Sciatic nerve (tissue), 2 donors: ENCODE measurements around the gene TRPV6. TPM values are rescaled to one million over a fixed set of nuclear protein-coding genes. Genes with fewer than 3 reads are reported as not detected.

Experiments used
- ATAC-seq: fragments of 200-7000 bp; cut with Tn5 transposase; one replicate; pipeline ENCODE4 v1.9.1; 2020; ENCODE audit warnings: mild to moderate bottlenecking, moderate library complexity
- DNase-seq: peaks from one replicate; pipeline ENCODE4 v3.0.0-alpha.2; 2020; ENCODE audit warnings: low spot score
- intact Hi-C: fragments of 100-400 bp; cut with DNase I; formaldehyde crosslinking; loops from one replicate; pipeline ENCODE4 v1.14.2; 2022
- total RNA-seq: library from RNA; stranded (reverse); fragmentation: NEBNext Ultra II Directional; extraction: Animal tissue kit (Norgen Biotek cat#: 25700); gene quantifications from one replicate; pipeline ENCODE4 v1.2.1, GENCODE V29; 2021
- donor health status: DM: no; HTN: no; CAD: no.
- donor health status: DM: no; HTN: no; CAD: no.

TRPV6 gene
- total RNA-seq, 1 donor from 2014 or later, result 0.40 TPM

DNA sequence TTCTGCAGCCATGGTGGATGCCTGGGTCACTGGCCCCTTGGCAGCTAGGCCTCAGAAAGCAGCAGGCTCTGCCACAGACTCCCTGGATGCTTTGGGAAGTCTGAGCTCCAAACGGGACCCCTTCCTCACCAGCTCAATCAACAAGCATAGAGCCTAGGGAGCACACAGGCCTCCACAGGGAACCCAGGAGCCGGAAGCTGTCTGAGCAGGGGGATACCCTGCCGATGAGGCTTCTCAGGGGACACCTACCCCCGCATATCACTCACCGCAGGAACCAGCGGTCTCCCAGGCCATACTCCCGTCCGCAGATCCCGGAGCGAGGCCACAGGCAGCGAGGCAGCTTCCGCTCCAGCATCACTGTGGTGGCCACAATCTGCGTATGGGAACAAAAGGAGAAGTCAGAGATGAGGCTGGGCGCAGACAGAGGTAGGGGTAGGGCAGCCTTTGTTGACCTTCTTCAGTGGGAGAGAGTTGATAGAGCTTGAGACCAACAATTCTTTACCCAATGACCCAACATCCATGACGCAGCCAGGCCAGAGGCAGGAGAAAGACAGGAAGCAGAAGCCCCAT, 13.4 kb downstream of the TRPV6 start:
- DNase-seq (no peak), ATAC-seq (no peak)
- intact Hi-C loops, result no loop called here

DNA sequence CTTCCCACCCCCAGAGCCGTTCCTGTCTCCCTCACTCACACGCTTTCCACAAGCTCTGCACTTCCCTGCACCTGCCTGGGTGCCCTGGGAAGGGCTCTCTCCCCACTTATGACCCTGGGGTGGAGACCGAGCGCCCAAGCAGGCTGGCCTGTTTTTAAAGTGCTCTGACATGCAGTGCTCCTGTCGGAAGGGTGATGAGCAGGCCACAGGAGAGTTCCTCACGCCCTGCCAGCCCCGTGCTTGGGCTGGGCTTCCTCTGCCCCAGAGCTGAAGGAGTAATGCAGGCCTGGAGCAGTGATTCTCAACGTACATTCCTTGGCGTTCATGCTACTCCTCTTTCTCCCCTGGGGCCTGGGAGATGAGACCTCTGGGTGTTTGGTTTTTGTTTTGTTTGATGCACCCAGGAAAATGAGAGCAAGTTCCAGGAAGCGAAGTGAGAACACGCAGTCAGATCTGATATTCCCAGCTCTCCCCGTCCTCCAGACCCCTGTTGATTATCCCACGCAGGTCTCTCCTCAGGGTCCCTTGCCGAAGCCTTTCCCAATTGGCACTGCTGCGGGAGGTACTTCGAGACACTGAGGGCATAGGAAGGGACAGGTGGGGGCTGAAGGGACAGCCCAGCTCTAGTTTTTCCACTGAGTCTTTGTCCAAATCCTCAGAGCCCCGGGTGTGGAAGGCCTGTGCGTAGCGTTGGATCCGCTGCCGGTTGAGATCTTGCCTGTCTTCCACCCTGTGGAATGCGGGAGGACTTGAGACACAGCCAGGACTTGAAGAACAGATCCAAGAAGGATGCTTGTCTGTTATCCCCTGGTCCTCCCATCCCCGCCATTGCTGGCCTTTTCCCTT, 14.1 kb downstream of the TRPV6 start:
- ATAC-seq (no peak), DNase-seq (no peak)
- intact Hi-C loops, result no loop called here

DNA sequence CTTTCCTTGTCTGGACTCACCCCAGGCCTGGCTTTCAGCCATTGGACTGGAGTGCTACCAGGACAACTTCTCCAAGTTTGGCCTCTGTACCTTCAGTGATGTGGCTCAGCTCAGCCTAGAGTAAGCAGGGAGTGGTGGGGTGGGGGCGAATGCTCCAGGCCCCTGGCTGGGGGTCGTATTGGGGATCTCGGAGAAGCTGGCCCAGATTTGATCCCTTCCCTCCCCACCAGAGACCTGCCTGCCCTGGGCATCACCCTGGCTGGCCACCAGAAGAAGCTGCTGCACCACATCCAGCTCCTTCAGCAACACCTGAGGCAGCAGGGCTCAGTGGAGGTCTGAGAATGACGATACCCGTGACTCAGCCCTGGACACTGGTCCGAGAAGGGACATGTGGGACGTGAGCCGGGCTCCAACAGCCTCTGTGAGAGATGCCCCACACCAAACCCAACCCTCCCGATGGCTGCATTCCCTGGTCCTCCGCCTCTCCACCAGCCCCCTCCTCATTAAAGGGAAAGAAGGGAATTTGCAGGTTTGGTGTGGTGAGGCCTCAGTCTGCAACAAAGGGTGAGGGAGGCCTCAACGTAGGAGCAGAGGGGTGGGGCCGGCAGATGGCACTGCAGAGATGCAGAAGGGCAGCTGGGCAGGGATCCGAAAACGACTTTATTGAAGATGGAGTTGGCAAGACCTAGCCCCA, 14.8 kb downstream of the TRPV6 start:
- DNase-seq, result no peak
- intact Hi-C loops, result no loop called here
- ATAC-seq, result no peak

DNA sequence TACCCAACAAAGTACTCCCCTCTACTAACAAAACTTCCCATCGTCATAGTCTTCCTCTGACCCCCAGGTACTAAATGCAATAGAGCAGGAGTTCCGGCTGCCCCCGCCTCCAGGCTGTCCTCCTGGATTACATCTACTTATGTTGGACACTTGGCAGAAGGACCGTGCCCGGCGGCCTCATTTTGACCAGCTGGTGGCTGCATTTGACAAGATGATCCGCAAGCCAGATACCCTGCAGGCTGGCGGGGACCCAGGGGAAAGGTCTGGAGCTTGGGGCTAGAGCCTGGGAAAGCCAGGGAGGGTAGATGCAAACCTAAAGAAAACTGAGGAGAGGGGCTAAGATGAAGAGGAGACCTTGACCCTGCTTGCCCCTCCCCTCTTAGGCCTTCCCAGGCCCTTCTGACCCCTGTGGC, 15.4 kb downstream of the TRPV6 start:
- intact Hi-C loops, result no loop called here
- ATAC-seq, result no peak
- DNase-seq, result no peak

DNA sequence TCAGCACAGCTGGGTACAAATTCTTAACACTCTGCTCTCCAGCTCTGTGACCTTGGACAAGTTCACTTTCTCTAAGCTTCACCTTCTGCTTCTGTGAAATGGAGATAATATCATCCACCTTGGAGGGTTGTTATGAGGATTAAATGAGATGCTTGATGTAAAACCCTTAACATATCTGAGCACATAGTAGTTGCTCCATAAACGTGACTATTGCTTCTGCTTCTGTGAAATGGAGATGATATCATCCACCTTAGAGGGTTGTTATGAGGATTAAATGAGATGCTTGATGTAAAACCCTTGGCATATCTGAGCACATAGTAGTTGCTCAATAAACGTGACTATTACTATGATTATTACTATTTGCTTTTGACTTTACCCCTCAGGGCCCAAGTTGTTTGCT, 16.1 kb downstream of the TRPV6 start:
- intact Hi-C loops, result no loop called here
- ATAC-seq, result no peak
- DNase-seq, result no peak

DNA sequence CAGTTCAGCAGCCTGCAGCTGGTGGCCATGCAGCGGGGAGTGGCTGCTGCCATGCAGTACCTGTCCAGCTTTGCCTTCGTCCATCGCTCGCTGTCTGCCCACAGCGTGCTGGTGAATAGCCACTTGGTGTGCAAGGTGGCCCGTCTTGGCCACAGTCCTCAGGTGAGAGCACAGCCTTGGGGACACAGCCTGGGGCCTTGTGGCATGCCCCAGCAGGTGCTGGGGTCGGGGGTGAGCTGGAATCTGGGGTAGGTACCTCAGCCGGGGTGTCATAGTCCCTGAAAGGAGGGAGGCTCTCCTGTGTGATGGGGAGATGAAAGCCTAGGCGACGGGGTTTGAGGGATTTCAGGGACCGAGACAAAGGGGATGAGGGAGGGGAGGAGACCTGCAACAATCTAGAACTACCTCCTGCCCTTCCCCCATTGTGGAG, 16.5 kb downstream of the TRPV6 start:
- no peak for ATAC-seq
- DNase-seq, result no peak
- intact Hi-C loops, result no loop called here

DNA sequence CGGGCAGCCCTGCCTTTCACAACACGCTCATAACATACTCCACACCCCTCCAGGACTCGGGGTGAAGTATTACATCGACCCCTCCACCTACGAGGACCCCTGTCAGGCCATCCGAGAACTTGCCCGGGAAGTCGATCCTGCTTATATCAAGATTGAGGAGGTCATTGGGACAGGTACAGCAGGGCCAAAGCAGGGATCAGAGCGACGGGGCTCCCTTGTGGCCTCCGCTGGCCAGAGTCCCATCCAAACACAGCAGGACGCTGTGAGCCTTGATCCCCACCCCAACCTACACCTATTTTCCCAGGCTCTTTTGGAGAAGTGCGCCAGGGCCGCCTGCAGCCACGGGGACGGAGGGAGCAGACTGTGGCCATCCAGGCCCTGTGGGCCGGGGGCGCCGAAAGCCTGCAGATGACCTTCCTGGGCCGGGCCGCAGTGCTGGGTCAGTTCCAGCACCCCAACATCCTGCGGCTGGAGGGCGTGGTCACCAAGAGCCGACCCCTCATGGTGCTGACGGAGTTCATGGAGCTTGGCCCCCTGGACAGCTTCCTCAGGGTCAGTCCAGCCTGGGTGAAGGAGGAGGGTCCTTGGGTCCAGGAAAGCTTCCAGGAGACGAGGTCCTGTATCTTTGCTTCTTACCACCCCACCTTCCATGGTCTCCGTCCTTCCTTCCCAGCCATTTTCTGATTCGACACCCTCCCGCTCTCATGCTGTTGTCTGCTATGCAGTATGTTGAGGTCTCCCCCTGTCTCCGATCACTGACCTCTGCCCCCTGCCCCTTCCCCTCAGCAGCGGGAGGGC, 17.2 kb downstream of the TRPV6 start:
- DNase-seq, result no peak

DNA sequence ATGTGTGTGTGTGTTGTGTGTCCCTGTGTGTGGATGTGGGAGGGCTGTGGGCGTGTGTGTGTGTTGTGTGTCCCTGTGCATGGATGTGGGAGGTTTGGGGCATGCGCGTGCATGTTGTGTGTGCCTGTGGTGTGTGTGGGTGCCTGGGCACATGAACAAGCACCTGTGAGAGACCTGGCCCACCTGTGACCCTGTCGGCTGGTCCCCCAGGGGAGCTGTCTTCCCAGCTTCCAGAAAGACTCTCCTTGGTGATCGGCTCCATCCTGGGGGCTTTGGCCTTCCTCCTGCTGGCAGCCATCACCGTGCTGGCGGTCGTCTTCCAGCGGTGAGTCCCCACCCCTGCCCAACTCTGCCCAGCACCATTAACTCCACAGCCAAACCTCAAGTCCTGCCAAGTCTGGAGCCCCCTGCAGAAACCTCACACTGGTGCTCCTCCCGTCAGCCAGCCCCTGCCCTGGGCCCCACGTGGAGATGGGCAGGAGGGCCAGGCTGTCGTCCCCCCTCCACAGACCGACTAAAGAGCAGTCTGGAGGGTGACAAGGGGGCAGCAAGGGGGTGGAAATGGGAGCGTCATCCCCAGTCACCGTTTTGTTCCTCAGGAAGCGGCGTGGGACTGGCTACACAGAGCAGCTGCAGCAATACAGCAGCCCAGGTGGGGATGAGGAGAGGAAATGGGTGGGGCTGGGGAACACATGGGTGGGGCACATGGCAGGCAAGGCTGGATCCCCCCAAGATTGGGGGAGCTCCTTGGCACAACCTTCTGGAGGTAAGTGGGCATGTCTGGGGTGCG, 18.0 kb downstream of the TRPV6 start:
- DNase-seq (no peak), ATAC-seq (no peak)
- intact Hi-C loops, result no loop called here

More for the DNA sequence above, 17.2 kb downstream of the TRPV6 start:
- ATAC-seq, result no peak
- intact Hi-C loops, result no loop called here

DNA sequence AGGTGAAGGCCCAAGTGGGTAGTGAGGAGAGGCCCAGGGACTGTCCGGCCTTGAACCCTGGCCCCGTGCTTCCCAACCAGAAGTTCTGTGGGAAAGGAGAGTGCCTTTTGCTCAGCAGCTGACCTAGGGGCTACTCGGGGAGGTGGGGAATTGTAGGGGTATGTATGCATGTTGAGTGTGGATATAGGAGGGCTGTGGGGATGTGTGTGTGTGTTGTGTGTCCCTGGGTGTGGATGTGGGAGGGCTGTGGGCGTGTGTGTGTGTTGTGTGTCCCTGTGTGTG, 18.5 kb downstream of the TRPV6 start:
- no peak for DNase-seq
- intact Hi-C loops, result no loop called here
- ATAC-seq, result no peak

DNA sequence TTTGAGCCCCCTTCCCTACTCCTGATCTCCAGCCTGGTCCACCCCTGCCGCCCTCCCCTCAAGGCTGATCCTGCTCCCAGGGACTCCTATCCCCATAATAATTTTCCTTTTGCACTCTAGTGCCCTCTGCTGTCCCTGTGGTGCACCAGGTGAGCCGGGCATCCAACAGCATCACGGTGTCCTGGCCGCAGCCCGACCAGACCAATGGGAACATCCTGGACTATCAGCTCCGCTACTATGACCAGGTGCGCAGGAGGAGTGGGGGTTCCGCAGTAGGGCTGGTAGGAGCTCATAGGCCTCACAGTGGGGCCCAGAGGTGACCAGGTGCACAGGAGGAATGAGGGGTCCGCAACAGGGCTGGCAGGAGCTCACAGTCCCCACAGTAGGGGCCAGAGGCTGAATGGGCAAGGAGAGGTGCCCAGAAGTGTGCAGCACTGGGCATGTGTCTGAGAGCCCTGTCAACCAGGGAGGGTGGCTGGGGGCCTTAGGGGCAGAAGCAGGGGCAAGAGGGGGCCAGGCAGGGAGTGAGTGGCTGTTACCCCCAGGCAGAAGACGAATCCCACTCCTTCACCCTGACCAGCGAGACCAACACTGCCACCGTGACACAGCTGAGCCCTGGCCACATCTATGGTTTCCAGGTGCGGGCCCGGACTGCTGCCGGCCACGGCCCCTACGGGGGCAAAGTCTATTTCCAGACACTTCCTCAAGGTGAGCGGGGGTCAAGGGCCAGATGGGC, 19.0 kb downstream of the TRPV6 start:
- ATAC-seq, result peak; percentile 20
- intact Hi-C loops, result no loop called here

DNA sequence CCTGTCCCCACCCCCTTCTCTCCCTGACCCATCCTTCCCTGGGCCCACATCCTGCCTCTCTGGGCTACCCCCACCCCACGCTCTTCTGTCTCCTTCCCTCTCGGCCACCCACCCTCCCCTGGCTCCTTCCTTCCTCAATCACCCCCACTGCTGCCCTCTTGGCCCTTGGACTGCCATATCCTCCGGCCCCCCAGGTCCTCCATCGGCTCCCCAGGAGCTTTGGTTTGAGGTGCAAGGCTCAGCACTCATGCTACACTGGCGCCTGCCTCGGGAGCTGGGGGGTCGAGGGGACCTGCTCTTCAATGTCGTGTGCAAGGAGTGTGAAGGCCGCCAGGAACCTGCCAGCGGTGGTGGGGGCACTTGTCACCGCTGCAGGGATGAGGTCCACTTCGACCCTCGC, 19.8 kb downstream of the TRPV6 start:
- no peak for ATAC-seq
- intact Hi-C loops, result no loop called here
- no peak for DNase-seq

More for the DNA sequence above, 19.0 kb downstream of the TRPV6 start:
- no peak for DNase-seq

DNA sequence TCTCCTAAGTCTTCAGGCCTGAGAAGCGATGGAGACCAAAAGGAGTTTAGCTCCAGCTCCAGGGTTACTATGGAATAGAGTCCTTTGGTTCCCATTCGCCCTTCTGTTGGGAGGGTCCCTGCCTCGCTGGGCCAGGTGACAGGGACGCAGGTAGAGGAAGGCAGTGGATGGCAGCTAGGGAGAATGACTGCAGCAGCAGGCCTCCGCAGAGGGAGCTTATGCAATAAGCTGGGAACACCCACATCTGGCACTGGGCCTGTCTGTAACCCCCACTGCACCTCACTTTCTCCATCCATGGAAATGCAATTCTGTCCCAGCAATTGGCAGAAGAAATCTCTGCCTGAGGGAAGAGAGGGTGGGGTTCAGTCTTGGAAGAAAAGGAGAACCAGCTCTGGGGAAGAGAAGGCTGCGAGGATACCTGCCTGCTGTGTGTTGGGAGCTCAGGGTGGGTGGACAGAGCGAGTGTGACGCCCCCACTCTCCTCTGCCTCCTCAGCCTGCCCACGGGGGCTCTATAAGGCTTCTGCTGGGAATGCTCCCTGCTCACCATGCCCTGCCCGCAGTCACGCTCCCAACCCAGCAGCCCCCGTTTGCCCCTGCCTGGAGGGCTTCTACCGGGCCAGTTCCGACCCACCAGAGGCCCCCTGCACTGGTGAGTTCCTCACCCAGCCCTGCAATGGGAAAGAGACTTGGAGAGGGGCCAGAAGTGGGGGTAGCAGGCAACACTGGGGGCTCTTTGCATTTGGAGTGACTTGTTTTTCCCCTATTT, 20.4 kb downstream of the TRPV6 start:
- ATAC-seq, result no peak
- intact Hi-C loops, result no loop called here
- no peak for DNase-seq

DNA sequence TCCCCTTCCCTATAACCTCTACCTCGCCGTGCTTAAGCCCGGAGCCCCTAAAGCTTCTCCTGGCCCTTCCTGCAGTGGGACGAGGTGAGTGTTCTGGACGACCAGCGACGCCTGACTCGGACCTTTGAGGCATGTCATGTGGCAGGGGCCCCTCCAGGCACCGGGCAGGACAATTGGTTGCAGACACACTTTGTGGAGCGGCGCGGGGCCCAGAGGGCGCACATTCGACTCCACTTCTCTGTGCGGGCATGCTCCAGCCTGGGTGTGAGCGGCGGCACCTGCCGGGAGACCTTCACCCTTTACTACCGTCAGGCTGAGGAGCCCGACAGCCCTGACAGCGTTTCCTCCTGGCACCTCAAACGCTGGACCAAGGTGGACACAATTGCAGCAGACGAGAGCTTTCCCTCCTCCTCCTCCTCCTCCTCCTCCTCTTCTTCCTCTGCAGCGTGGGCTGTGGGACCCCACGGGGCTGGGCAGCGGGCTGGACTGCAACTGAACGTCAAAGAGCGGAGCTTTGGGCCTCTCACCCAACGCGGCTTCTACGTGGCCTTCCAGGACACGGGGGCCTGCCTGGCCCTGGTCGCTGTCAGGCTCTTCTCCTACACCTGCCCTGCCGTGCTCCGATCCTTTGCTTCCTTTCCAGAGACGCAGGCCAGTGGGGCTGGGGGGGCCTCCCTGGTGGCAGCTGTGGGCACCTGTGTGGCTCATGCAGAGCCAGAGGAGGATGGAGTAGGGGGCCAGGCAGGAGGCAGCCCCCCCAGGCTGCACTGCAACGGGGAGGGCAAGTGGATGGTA, 21.5 kb downstream of the TRPV6 start:
- intact Hi-C loops, result no loop called here
- ATAC-seq (no peak), DNase-seq (no peak)

DNA sequence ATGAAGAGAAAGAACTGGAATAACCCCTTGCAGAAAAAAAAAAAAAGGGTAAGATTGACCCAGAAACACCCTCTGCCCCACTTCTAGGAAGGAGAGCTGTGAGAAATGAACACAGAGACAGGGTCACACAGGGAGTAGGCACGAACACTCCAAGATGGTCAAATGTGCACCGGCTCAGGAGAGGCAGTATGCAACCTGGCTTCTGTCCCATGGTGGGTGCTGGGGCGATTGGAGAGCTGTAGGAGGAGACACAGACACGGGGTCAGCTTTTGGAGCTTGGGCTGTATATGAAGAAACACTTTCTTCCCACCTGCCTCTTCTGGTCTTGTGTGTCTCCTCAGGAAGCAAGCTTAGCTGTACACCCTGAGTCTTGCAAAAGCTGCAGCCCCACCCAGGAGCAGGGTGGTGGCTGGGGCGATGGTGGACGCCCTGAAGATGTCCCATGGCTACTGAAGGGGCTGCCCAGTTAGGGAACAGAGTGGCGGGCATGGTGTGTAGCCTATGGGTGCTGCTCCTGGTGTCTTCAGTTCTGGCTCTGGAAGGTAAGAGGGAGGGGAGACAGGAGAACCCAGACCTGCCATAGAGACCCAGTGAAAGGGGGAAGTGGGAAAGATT, 22.7 kb downstream of the TRPV6 start:
- intact Hi-C loops, result no loop called here
- ATAC-seq (no peak), DNase-seq (no peak)

DNA sequence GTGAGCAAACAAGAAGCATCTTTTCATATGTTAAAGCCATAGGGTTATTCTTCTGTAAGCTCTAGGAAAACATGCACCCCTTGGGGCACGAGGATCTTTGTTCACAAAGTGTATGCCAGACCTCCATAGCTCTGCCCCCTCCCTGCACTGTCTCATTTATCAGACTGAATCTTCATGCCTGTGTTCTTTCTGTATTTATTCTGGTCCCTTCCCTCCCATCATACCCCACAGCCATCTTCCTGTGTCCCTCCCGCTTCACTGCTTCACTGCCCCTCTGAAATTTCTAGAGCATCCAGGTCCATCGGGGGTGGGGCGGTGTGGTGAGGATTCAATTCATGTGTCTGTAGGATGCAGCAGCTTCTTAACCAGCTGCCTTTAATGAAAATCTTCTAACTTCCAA, 23.2 kb downstream of the TRPV6 start:
- DNase-seq, result no peak

DNA sequence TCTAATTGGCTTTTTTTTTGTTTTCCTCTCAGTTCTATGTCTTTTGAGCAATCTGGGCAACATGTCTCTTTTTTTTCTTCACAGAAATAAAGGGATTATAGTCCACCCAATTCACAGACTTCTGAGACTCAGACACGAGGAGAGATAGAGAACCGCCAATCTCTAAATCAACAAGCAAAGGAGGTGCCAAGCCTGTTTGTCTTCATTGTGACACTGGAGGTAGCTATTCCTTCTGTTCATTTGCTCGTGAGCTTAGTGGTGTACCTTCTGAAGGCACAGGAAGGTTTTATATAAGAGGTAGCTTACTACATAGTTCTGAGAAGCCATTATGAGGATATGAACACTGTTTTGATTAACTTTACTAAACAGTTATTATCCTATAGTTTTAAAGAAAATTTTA, 24.6 kb downstream of the TRPV6 start:
- intact Hi-C loops, result no loop called here
- DNase-seq (no peak), ATAC-seq (no peak)

More for the DNA sequence above, 23.2 kb downstream of the TRPV6 start:
- intact Hi-C loops, result no loop called here
- ATAC-seq, result no peak
